Fibroblast of skin of left biceps (primary cell): ENCODE measurements around the gene IFFO2.
"Not testable (repeated sequence)": the region's sequence is repeated elsewhere in the genome, so short reads cannot be mapped to it uniquely, and the experiment has no call there.

Experiments
- DNase-seq, 2 experiments: peaks; one replicate each; pipeline ENCODE4 v3.0.0-alpha.2; 2013; ENCODE audit warnings: low read depth in 2 of 2

The IFFO2 gene

DNA sequence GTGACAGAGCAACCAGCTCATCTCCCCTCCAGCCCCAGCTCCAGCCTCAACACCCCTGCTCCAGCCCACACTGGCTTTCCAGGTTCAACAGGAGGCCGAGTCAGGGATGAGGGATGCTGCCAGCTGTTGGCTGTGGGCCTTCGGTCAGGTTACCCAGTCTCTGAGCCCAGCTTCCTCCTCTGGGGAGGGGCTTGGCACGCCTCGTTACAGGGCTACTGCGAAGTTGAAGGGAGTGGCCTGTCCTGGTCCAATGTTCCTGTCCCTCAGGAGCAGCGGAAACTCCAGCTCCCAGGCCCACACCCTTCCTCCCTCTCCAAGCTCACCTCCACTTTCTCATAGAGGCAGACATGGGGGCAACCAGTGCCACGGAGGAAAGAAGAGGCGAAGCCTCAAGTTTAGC, 81.9 kb downstream of the IFFO2 start:
- DNase-seq = no peak

DNA sequence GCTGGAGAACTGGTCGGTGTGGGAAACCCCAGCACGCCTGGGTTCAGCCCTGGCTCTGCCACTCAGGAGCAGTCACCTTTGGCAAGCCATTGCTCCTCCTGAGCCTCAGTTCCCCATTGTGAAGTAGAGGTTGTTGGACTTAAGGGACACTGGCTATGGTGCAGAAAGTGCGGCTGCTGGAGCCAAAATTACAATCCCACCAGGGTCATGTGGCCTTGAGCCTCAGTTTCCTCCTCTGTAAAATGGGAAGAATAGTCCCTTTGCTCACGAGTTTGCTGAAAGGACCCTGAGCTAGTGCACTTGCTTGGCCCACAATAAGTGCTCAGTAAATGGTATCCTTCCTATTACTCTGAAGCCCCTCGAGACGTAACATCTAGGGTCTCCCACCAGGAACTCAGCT, 82.4 kb downstream of the IFFO2 start:
- DNase-seq = no peak

GRCh38 chr1:18872071-18872611, 84.3 kb downstream of the IFFO2 start:
- DNase-seq = no peak

DNA sequence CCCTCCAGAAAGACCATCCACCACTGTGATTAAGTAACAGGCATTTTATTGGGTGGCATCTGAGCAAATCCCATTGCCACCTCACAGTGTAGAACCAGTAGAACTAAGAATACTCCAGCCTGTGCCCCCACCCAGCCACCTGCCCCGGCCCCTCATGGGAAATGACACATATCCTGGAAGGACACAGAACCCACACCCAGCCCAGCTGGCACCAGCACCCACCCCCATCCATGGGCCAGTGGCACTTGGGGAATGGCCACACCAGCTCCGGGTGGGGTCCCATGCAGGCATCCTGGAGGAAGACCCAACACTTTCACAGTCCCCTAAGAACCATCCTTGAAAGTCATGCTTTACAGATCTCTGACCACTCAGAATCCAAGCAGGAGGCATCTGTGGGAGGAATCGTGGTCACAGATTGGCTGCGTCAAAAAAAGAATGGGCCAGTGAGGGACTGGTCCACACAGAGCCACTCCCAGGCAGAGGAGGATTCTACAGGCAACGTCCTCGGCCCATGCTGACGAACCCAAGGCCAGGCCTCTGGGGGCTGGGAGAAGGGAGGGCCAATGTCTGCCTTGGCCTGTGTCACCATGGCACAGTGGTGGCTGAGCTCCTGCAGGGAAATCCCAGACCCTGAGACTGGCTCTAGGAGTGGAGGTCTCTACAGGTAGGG, 84.9 kb downstream of the IFFO2 start:
- DNase-seq = no peak

GRCh38 chr1:18870957-18871356, 85.5 kb downstream of the IFFO2 start:
- no peak for DNase-seq

DNA sequence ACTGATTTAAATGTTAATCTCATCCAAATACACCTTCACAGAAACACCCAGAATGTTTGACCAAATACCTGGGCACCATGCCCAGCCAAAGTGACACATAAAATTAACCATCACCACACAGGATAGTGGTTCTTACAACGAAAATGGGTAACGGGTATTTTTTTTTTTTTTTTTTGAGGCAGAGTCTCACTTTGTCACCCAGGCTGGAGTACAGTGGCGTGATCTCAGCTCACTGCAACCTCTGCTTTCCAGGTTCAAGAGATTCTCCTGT, 85.9 kb downstream of the IFFO2 start:
- DNase-seq = not testable (repeated sequence)

GRCh38 chr1:18869847-18870594, 86.5 kb downstream of the IFFO2 start:
- DNase-seq = no peak

DNA sequence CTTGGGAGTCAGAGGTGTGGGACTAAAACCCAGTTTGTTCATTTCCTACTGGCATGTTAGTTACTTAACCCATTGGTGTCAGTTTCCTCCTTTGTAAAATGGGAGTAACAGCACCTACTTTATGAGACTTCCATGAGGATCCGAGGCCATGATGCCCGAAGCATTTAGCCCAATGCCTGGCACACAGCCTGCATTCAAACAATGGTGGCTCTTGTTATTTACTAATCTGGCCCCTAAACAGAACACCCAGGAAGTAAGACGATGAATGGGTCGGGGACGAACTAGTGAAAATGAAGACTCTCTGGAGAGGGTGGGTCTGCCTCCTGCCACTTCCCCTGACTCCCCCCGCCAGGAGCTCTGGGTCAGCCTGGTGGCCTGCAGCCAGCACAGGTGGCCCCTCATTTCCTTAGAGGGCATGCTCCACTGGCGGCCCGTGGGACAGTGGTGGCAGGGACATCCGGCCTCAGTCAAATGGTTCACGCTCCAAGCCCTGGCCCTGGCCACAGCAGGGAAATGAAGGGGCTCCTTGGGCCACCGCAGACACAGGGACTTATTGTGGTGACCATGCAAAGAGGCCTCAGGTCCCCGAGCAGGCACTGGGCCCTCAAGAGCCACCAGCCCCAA, 87.6 kb downstream of the IFFO2 start:
- DNase-seq = no peak

DNA sequence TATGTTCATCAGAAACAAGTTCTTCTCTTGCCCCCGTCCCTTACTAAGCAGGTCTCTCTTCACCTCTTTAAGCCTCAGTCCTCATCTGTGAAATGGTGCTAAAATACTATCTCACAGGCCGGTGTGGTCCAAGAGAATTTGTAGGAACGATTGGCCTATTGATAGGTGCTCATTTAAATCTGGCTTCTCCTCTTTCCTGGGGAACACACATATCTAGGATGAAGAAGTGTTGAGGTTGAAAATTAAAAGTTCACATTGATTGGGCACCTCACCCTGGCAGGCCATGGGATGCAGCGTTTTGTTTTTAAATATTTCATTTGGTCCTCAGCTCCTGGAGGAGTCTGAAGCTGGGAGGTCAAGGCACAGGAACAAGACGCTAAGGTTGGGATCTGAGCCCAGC, 88.1 kb downstream of the IFFO2 start:
- DNase-seq = no peak

DNA sequence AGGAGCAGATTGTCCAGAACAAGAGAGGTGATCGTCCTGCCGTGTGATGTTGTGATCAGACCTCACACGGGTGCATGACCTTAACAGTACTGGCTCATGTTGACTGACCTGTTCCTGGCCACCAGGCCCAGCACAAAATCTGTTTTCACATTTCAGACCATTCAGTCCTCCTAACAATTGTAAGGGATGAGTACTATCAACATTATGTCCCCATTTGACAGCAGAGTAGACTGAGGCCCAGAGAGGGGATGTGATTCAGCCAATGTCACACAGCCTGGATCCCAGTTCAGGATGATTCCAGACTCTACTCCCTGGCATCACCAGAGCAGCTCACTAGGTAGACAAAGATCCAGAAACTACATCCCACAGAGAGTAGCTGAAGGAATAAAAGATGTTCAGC, 89.6 kb downstream of the IFFO2 start:
- DNase-seq = no peak

DNA sequence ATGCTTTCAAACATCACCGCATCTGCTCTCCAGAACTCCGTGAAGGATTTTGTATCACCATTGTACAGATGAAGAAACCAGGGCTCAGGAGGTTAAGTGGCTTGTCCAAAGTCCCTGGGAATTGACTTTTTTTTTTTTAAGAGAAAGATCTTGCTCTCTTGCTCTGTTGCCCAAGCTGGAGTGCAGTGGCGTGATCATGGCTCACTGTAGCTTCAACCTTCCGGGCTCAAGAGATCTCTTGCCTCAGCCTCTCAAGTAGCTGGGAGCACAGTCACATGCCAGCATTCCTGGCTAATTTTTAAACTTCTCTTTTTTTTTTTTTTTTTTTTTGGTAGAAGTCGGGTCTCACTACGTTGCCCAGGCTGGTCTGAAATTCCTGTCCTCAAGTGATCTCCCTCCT, 90.2 kb downstream of the IFFO2 start:
- no peak for DNase-seq

GRCh38 chr1:18865176-18865575, 91.3 kb downstream of the IFFO2 start:
- no peak for DNase-seq

DNA sequence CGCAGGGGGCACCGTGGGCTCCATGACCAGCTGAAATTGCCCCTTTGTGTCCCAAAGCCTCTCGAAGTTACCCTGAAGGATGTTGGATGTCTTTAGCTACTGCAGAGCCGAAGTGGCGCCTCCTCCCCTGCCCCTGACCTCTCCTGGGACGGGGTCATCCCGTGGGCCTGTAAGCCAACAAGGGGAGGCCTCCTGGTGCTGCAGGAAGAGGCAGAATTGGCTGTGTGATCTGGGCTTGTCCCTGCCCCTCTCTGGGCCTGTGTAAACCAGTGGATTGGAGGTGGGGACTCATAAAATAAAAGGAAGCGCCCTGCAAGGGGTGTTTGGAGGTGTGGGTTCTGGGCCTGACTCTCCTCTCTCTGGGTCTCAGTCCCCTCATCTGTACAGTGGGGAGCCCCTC, 94.9 kb downstream of the IFFO2 start:
- DNase-seq = no peak

GRCh38 chr1:18861082-18861481, 95.4 kb downstream of the IFFO2 start:
- DNase-seq = no peak

DNA sequence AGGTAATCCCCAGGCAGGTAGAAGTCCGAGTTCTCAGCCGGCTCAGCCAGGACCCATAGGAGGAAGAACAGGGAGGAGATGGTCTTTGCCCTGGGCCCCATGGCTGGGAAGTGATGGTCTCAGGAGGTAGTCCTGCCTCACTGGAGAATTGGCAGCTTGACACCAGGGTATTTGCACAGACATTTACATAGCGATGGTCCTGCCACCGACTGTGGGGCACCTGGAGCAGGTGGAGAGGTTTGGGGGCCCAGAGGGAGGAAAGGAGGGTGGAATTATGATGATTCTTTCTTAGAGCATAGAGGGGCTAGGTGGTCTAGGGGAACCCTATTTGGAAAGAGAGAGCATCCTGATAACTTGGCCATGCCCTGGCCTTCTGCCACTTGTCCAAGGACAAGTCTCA, 96.9 kb downstream of the IFFO2 start, which contains the start of gene TAS1R2:
TSS of gene TAS1R2 (minus strand) at position 101 of the 400 bp plus-strand sequence. CDS start at position 101, 0 bp downstream.
- DNase-seq = no peak

- DNase-seq = no peak
These were observed 98.3 kb downstream of the IFFO2 start for GRCh38 chr1:18858070-18858688.

DNA sequence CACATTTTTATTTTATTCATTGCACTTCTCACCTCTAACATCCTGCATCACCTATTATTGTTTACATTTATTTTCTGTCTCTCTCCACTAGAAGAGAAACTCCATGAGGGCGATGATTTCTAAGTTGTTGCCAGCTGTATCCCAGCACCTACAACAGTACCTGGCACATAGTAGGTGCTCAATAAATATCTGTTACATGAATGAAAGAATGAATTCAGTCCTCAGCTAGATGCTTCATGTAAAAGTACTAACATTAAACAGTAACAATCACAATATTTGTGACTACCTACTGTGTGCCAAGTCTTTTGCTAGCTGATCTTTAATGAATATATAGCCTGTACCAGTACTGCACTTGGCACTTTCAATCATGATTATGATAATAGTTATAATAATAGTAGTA, 100.0 kb downstream of the IFFO2 start:
- no peak for DNase-seq

DNA sequence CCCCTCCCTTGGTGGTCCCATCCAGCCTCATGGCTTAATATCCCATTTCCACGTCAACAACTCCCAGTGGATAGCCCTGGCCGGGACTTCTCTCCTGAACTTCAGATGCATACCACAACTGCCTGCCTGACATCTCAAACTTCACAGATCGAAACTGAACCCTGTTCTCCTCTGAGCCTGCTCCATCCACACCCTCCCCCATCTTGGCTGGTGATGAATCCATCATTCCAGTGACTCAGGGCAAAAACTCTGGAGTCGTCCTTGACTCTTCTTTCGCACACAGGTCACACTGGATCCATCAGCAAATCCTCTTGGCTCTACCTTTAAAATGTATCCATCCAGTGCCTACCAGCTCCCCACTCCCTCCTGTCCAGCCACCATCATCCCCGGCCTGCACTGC, 100.9 kb downstream of the IFFO2 start:
- DNase-seq = no peak

DNA sequence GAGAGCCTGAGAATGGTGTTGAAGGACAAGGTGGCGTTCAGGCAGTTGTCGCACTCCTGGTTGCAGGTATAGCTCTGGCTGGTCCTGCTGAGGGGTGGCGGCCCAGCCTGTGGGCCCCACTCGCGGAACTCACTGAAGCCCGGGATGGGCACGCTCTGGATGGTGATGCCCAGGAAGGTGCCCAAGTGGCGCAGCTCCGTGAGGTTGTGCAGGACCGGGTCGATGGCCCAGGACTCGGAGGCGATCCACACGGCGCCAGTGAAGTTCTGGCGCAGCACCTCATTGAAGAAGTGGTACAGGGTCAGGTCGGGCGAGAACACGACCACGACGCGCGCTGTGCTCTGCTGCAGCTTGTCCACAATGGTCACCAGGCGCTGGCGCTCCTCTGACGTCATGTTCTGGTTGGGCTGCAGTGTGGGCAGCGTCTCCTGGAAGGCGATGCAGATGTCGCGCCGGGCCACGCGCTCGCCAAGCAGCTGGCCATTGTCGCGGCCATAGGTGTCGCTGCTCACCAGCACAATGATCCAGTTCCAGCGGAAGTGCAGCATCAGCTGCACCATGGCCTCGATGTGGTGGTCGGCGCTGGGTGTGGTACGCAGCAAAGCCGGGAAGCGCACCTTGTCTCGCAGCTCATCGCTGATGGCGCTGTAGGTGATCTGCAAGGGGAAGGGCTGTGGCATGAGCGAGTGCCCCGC, 102.0 kb downstream of the IFFO2 start:
- DNase-seq = no peak
